Activated CD8-positive, alpha-beta T cell treated with anti-CD3 and anti-CD28 coated beads for 36 hours (primary cell): Measurements from ENCODE around the gene NRXN3. TPM values are rescaled to one million over a fixed set of nuclear protein-coding genes. Genes with fewer than 3 reads are reported as not detected.
"Not testable (repeated sequence)": the region's sequence is repeated elsewhere in the genome, so short reads cannot be mapped to it uniquely, and the experiment has no call there.

Experiments used
- ATAC-seq: fragments of 200-7000 bp; cut with Tn5 transposase; one replicate; pipeline ENCODE4 v1.10.0; 2021; ENCODE audit warnings: mild to moderate bottlenecking, moderate library complexity
- CTCF ChIA-PET: fragments of 350-600 bp; sonication (Branson Sonifier 250); formaldehyde crosslinking; loops from one replicate; lab custom pipeline; 2021; ENCODE audit warnings: antibody characterized with exemption; lab: Charles Lee
- POLR2A ChIA-PET: fragments of 350-600 bp; sonication (Branson Sonifier 250); formaldehyde crosslinking; loops from one replicate; lab custom pipeline; 2021; ENCODE audit warnings: antibody characterized with exemption; lab: Charles Lee
- DNase-seq: peaks from one replicate; pipeline ENCODE4 v3.0.0-alpha.2; 2020
- H3K27ac Mint-ChIP-seq: one replicate; pipeline ENCODE4 v1.8.0; 2021; ENCODE audit warnings: mild to moderate bottlenecking, mixed read lengths
- H3K27me3 Mint-ChIP-seq: one replicate; pipeline ENCODE4 v1.8.0; 2021; ENCODE audit warnings: mixed read lengths
- H3K36me3 Mint-ChIP-seq: one replicate; pipeline ENCODE4 v1.8.0; 2021; ENCODE audit warnings: low read depth, mixed read lengths
- H3K4me1 Mint-ChIP-seq: one replicate; pipeline ENCODE4 v1.8.0; 2021; ENCODE audit warnings: low read depth, mixed read lengths
- H3K4me3 Mint-ChIP-seq: one replicate; pipeline ENCODE4 v1.8.0; 2021; ENCODE audit warnings: mild to moderate bottlenecking, moderate library complexity, mixed read lengths
- H3K9me3 Mint-ChIP-seq: one replicate; pipeline ENCODE4 v1.8.0; 2021; ENCODE audit warnings: mixed read lengths
- CTCF ChIP-seq: fragments of 200-600 bp; IDR thresholded peaks from one replicate; pipeline ENCODE4 v1.8.0; 2022; ENCODE audit warnings: antibody characterized with exemption, mild to moderate bottlenecking
- intact Hi-C: fragments of 100-400 bp; cut with micrococcal nuclease; formaldehyde crosslinking; loops from one replicate; pipeline ENCODE4 v1.10.0; 2022
- total RNA-seq, 2 experiments: library from RNA; stranded (reverse); gene quantifications; one replicate each; pipeline ENCODE4 v1.2.3, GENCODE V29; 2021

NRXN3 gene
- total RNA-seq, 2 experiments from 2014 or later: not detected

GRCh38 chr14:79766511-79766910 lies 1596.3 kb downstream of the NRXN3 start:
- H3K36me3 Mint-ChIP-seq: no peaks in the 10 kb centered on the region
- POLR2A ChIA-PET: no interaction called here
- no peak overlapping the region for H3K4me3 Mint-ChIP-seq
- H3K27ac Mint-ChIP-seq: no peak overlapping the region
- intact Hi-C loops: no loop called here
- CTCF ChIA-PET: no interaction called here
- DNase-seq (no peak), ATAC-seq (no peak)
- TF ChIP-seq CTCF: no peak
- H3K27me3 Mint-ChIP-seq: no peaks in the 10 kb centered on the region
- H3K4me1 Mint-ChIP-seq: no peaks in the 10 kb centered on the region
- H3K9me3 Mint-ChIP-seq: peaks cover 2% of the 10 kb centered on the region

GRCh38 chr14:79767251-79767650 lies 1597.1 kb downstream of the NRXN3 start:
- ChIA-PET POLR2A (no interaction called here), CTCF (no interaction called here)
- DNase-seq (no peak), ATAC-seq (no peak)
- TF ChIP-seq CTCF: no peak
- Mint-ChIP-seq H3K27ac (no peak overlapping the region), H3K27me3 (no peaks in the 10 kb centered on the region), H3K4me3 (no peak overlapping the region), H3K9me3 (peaks cover 2% of the 10 kb centered on the region), H3K4me1 (no peaks in the 10 kb centered on the region), H3K36me3 (no peaks in the 10 kb centered on the region)
- intact Hi-C loops: no loop called here

GRCh38 chr14:79767721-79768120 lies 1597.5 kb downstream of the NRXN3 start:
- POLR2A ChIA-PET, H3K27me3 Mint-ChIP-seq, H3K9me3 Mint-ChIP-seq, H3K27ac Mint-ChIP-seq, H3K4me3 Mint-ChIP-seq, CTCF ChIA-PET, H3K36me3 Mint-ChIP-seq, ATAC-seq, intact Hi-C loops, H3K4me1 Mint-ChIP-seq, DNase-seq: not testable (repeated sequence)

GRCh38 chr14:79781882-79782281 lies 1611.7 kb downstream of the NRXN3 start:
- no peak for ATAC-seq
- no peaks in the 10 kb centered on the region for H3K27me3 Mint-ChIP-seq

GRCh38 chr14:79783041-79783440 lies 1612.9 kb downstream of the NRXN3 start:
- ATAC-seq (no peak), DNase-seq (no peak)
- H3K36me3 Mint-ChIP-seq: no peaks in the 10 kb centered on the region
- ChIA-PET POLR2A (no interaction called here), CTCF (no interaction called here)
- intact Hi-C loops: no loop called here
- H3K4me3 Mint-ChIP-seq: no peak overlapping the region
- no peak for TF ChIP-seq CTCF
- no peaks in the 10 kb centered on the region for H3K4me1 Mint-ChIP-seq
- peaks cover 7% of the 10 kb centered on the region for H3K9me3 Mint-ChIP-seq
- no peaks in the 10 kb centered on the region for H3K27me3 Mint-ChIP-seq
- H3K27ac Mint-ChIP-seq: no peak overlapping the region

More at GRCh38 chr14:79781882-79782281, 1611.7 kb downstream of the NRXN3 start:
- Mint-ChIP-seq H3K4me3 (no peak overlapping the region), H3K27ac (no peak overlapping the region), H3K4me1 (no peaks in the 10 kb centered on the region), H3K9me3 (peaks cover 5% of the 10 kb centered on the region), H3K36me3 (no peaks in the 10 kb centered on the region)
- ChIA-PET POLR2A (no interaction called here), CTCF (no interaction called here)
- DNase-seq: no peak
- no peak for TF ChIP-seq CTCF
- intact Hi-C loops: no loop called here

- no peak for DNase-seq
- no peaks in the 10 kb centered on the region for H3K36me3 Mint-ChIP-seq
- ChIA-PET CTCF (no interaction called here), POLR2A (no interaction called here)
- intact Hi-C loops: no loop called here
- H3K4me1 Mint-ChIP-seq: no peaks in the 10 kb centered on the region
- H3K9me3 Mint-ChIP-seq: peaks cover 5% of the 10 kb centered on the region
- no peak for ATAC-seq
- H3K27me3 Mint-ChIP-seq: no peaks in the 10 kb centered on the region
- H3K27ac Mint-ChIP-seq: no peak overlapping the region
- no peak overlapping the region for H3K4me3 Mint-ChIP-seq
- no peak for TF ChIP-seq CTCF
These were observed 1616.3 kb downstream of the NRXN3 start for GRCh38 chr14:79786522-79786921.
